Chondrocyte (in vitro differentiated cells): ENCODE measurements around the gene C11orf68. TPM values are rescaled to one million over a fixed set of nuclear protein-coding genes. Genes with fewer than 3 reads are reported as not detected.

Experiments used
- DNase-seq: peaks from one replicate; pipeline ENCODE4 v3.0.0; 2021; ENCODE audit warnings: mixed read lengths, low spot score
- H3K27ac Mint-ChIP-seq: one replicate; pipeline ENCODE4 v1.8.0; 2021; ENCODE audit warnings: mild to moderate bottlenecking, moderate library complexity, mixed read lengths; ENCODE audit not compliant: unreplicated experiment
- H3K27me3 Mint-ChIP-seq: 2 replicates; pipeline ENCODE4 v1.8.0; 2021; ENCODE audit warnings: low read depth, mixed read lengths
- H3K36me3 Mint-ChIP-seq: 2 replicates; pipeline ENCODE4 v1.8.0; 2021; ENCODE audit warnings: low read depth, mixed read lengths
- H3K4me1 Mint-ChIP-seq: 2 replicates; pipeline ENCODE4 v1.8.0; 2021; ENCODE audit warnings: low read depth, mild to moderate bottlenecking, mixed read lengths
- H3K4me3 Mint-ChIP-seq: one replicate; pipeline ENCODE4 v1.8.0; 2021; ENCODE audit warnings: mild to moderate bottlenecking, moderate library complexity, mixed read lengths; ENCODE audit not compliant: unreplicated experiment
- H3K9me3 Mint-ChIP-seq: 2 replicates; pipeline ENCODE4 v1.8.0; 2021; ENCODE audit warnings: low read depth, mixed read lengths
- CTCF ChIP-seq: fragments of 200-600 bp; sonication (generic); IDR thresholded peaks from 2 replicates; pipeline ENCODE4 v1.5.0; 2021; ENCODE audit warnings: antibody characterized with exemption, mild to moderate bottlenecking, moderate library complexity
- total RNA-seq: library from RNA; stranded (reverse); gene quantifications from 3 replicates; pipeline ENCODE4 v1.2.1, GENCODE V29; 2021

C11orf68 gene
- total RNA-seq, 1 donor from 2014 or later = 68.8 TPM

GRCh38 chr11:65870706-65871681 lies 47.9 kb downstream of the C11orf68 start:
- peak; percentile 87 for DNase-seq
- H3K4me3 Mint-ChIP-seq = peak overlapping the region; percentile 86

GRCh38 chr11:65870307-65870658 lies 48.6 kb downstream of the C11orf68 start:
- no peak for TF ChIP-seq CTCF
- no peaks in the 10 kb centered on the region for H3K27me3 Mint-ChIP-seq
- H3K27ac Mint-ChIP-seq = peak overlapping the region; percentile 89
- peaks cover 12% of the 10 kb centered on the region for H3K36me3 Mint-ChIP-seq
- H3K4me1 Mint-ChIP-seq = peaks cover 37% of the 10 kb centered on the region
- H3K4me3 Mint-ChIP-seq = peak overlapping the region; percentile 86
- peak; percentile 90 for DNase-seq
- no peaks in the 10 kb centered on the region for H3K9me3 Mint-ChIP-seq

More at GRCh38 chr11:65870706-65871681, 47.9 kb downstream of the C11orf68 start:
- Mint-ChIP-seq H3K27me3 (no peaks in the 10 kb centered on the region), H3K4me1 (peaks cover 37% of the 10 kb centered on the region), H3K36me3 (peaks cover 11% of the 10 kb centered on the region), H3K9me3 (no peaks in the 10 kb centered on the region), H3K27ac (peak overlapping the region; percentile 89)
- no peak for TF ChIP-seq CTCF

GRCh38 chr11:65869643-65870306 lies 49.1 kb downstream of the C11orf68 start:
- H3K27ac Mint-ChIP-seq = peak overlapping the region; percentile 89
- H3K4me3 Mint-ChIP-seq = no peak overlapping the region
- no peaks in the 10 kb centered on the region for H3K9me3 Mint-ChIP-seq
- peak; percentile 89 for DNase-seq
- peaks cover 40% of the 10 kb centered on the region for H3K4me1 Mint-ChIP-seq
- H3K36me3 Mint-ChIP-seq = peaks cover 16% of the 10 kb centered on the region
- no peak for TF ChIP-seq CTCF
- no peaks in the 10 kb centered on the region for H3K27me3 Mint-ChIP-seq

- Mint-ChIP-seq H3K36me3 (peaks cover 18% of the 10 kb centered on the region), H3K4me1 (peaks cover 44% of the 10 kb centered on the region), H3K4me3 (no peak overlapping the region), H3K9me3 (no peaks in the 10 kb centered on the region), H3K27me3 (no peaks in the 10 kb centered on the region), H3K27ac (peak overlapping the region; percentile 17)
- peak; percentile 29 for DNase-seq
- TF ChIP-seq CTCF = no peak
Observed at GRCh38 chr11:65868907-65869306, 50.0 kb downstream of the C11orf68 start.

- Mint-ChIP-seq H3K27me3 (no peaks in the 10 kb centered on the region), H3K9me3 (no peaks in the 10 kb centered on the region), H3K27ac (peak overlapping the region; percentile 45), H3K4me3 (no peak overlapping the region), H3K36me3 (peaks cover 23% of the 10 kb centered on the region), H3K4me1 (peaks cover 47% of the 10 kb centered on the region)
- peak; percentile 87 for DNase-seq
- TF ChIP-seq CTCF = no peak
Observed at GRCh38 chr11:65868076-65868667, 50.7 kb downstream of the C11orf68 start.
